Dermis blood vessel endothelial cell (primary cell): ENCODE measurements around the gene RUSC2. TPM values are rescaled to one million over a fixed set of nuclear protein-coding genes. Genes with fewer than 3 reads are reported as not detected.
"Not testable (repeated sequence)": the region's sequence is repeated elsewhere in the genome, so short reads cannot be mapped to it uniquely, and the experiment has no call there.

Experiments
- DNase-seq: peaks from one replicate; pipeline ENCODE4 v3.0.0; 2010
- total RNA-seq: library from RNA; depleted of rRNA; stranded (reverse); fragments of >200 nt; gene quantifications from 2 replicates; pipeline ENCODE4 v1.2.3, GENCODE V29; 2014

Gene RUSC2
- total RNA-seq, 1 donor from 2014 or later, result 15.8 TPM

- DNase-seq, result no peak
These were observed 32.3 kb downstream of the RUSC2 start for GRCh38 chr9:35522187-35522586.

GRCh38 chr9:35522700-35523099 is 32.8 kb downstream of the RUSC2 start:
- DNase-seq, result no peak

- not testable (repeated sequence) for DNase-seq
These were observed 33.6 kb downstream of the RUSC2 start for GRCh38 chr9:35523556-35523955.

GRCh38 chr9:35526087-35526801 is 36.3 kb downstream of the RUSC2 start:
- no peak for DNase-seq

GRCh38 chr9:35529161-35529823 is 39.4 kb downstream of the RUSC2 start:
- DNase-seq, result no peak

- DNase-seq, result no peak
These were observed 43.5 kb downstream of the RUSC2 start for GRCh38 chr9:35533398-35533797.

GRCh38 chr9:35534921-35535320 is 45.0 kb downstream of the RUSC2 start:
- not testable (repeated sequence) for DNase-seq

DNA sequence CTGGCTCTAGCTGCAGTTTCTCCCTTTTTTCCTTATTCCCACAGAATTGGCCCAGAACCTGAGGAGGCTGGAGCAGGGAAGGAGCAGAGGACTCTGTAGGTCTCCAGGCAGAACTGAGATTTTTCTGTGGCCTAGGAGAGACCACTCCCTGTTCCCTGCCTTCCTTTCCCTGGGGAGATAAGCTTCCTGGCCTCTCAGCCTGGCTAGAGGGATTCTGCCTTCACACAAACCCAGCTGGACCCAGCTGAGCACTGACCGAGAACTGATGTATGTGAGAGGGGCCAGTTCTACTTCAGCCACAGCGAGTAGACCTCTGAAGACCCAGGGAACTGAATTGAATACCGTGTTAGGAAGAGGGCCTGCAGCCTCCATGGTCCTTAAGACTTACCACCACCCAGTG is 48.0 kb downstream of the RUSC2 start:
- peak; percentile 39 for DNase-seq

DNA sequence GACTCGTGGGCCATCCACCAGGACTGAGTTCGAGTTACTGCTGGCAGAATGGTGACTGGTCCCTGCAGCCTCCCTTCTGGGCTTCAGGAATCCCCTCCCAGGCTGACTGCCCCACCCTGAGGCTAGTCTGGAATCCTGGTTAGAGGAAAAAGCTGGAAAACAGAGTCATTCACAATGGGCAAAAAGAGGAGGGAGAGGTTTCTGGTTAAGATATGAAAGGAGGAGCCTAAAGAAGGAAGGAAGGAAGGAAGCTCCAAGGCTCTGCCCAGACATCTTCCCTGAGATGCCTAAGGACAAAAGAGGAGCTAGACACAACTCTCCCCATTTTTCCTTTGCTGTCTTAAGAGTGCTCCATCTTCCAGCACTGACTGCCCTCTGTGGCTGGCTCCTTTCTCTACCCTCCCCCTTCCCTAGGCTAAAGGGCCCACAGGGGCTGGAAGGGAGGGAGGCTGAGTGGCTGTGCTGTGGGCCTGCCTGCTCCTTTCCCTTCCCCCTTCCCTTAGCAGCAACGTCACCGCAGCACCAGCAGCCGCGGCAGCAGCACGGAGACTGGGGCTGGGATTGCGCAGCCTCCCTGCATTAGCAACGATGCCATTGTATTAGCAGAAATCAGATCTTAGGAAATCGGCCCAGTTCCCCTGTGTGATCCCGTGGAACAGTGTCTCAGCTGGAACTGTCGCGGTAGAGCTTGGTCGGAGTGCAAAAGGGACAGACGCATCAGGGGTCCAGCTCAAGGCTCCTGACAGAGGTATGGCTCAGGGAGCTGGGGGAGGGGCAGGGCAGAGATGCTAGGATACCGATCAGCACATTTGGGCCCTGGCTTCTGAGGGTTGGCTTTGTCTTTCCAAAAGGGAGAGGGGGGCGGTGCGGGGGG is 48.7 kb downstream of the RUSC2 start:
- DNase-seq, result peak; percentile 85

Other genes with a start within 250 kb of the RUSC2 start
- 8.7 and 11.6 TPM in 2 replicates for gene TESK1, start 115.2 kb downstream of the RUSC2 start, total RNA-seq
- gene CD72, start 128.3 kb downstream of the RUSC2 start, total RNA-seq, result 0.14 TPM in 1 of 2 replicates, not detected in the other
- not detected in 2 replicates for gene SIT1, start 160.8 kb downstream of the RUSC2 start, total RNA-seq
- 9,128 and 10,291 TPM in 2 replicates for gene RMRP, start 167.9 kb downstream of the RUSC2 start, total RNA-seq
- gene CCDC107, start 168.2 kb downstream of the RUSC2 start, total RNA-seq, result 8.5 and 12.4 TPM in 2 replicates
- 0.34 and 3.1 TPM in 2 replicates for gene ARHGEF39, start 175.1 kb downstream of the RUSC2 start, total RNA-seq
- gene CA9, start 183.8 kb downstream of the RUSC2 start, total RNA-seq, result not detected in 2 replicates
- 10.2 and 19.6 TPM in 2 replicates for gene TPM2, start 199.8 kb downstream of the RUSC2 start, total RNA-seq
- 250 and 670 TPM in 2 replicates for gene TLN1, start 242.1 kb downstream of the RUSC2 start, total RNA-seq
- gene CREB3, start 242.6 kb downstream of the RUSC2 start, total RNA-seq, result 57.5 and 66.5 TPM in 2 replicates